Sigmoid colon (tissue), 7 donors: ENCODE results near the gene TXNL1. TPM values are rescaled to one million over a fixed set of nuclear protein-coding genes. Genes with fewer than 3 reads are reported as not detected.

Experiments used
- DNase-seq: peaks from one replicate; pipeline ENCODE4 v3.0.0-alpha.2; 2019
- H3K27ac ChIP-seq, 4 donors: fragments of 200-600 bp; sonication (generic); one replicate each; pipeline ENCODE4 v1.5.1; 2016 to 2019; ENCODE audit warnings: mild to moderate bottlenecking in 1 of 4
- H3K27me3 ChIP-seq, 3 donors: fragments of 200-600 bp; sonication (generic); one replicate each; pipeline ENCODE4 v1.5.1; 2019; ENCODE audit warnings: mild to moderate bottlenecking in 1 of 3
- H3K36me3 ChIP-seq, 4 donors: fragments of 200-600 bp; sonication (generic); one replicate each; pipeline ENCODE4 v1.5.1; 2016 to 2019
- H3K4me1 ChIP-seq, 4 donors: fragments of 200-600 bp; sonication (generic); one replicate each; pipeline ENCODE4 v1.5.1; 2017 to 2019
- H3K4me3 ChIP-seq, 4 donors: fragments of 200-600 bp; sonication (generic); one replicate each; pipeline ENCODE4 v1.5.1; 2017 to 2019; ENCODE audit warnings: mild to moderate bottlenecking in 2 of 4, moderate library complexity in 1 of 4
- H3K9me3 ChIP-seq, 4 donors: fragments of 200-600 bp in 3 of 4; sonication (generic) in 3 of 4; one replicate each; pipeline versions ENCODE4 v1.5.1 to v1.6.1; 2013 to 2019
- CTCF ChIP-seq, 4 experiments: fragments of 450-650 bp in 3 of 4; fragments of 200-600 bp in 1 of 4; IDR thresholded peaks; one replicate each; pipeline ENCODE4 v1.5.1; 2016 to 2019; ENCODE audit warnings: antibody characterized with exemption in 4 of 4, mild to moderate bottlenecking in 3 of 4, moderate library complexity in 2 of 4
- EP300 ChIP-seq, 4 donors: sonication (generic); formaldehyde crosslinking; IDR thresholded peaks; one replicate each; pipeline ENCODE4 v1.6.1; 2017; ENCODE audit warnings: antibody characterized with exemption in 4 of 4
- POLR2A ChIP-seq, 2 donors: fragments of 450-650 bp; IDR thresholded peaks; one replicate each; pipeline ENCODE4 v1.6.1; 2016; ENCODE audit warnings: antibody characterized with exemption in 2 of 2, mild to moderate bottlenecking in 2 of 2, moderate library complexity in 2 of 2
- POLR2AphosphoS5 ChIP-seq, 4 donors: sonication (generic); formaldehyde crosslinking; IDR thresholded peaks; one replicate each; pipeline ENCODE4 v1.6.1; 2017; ENCODE audit warnings: antibody characterized with exemption in 4 of 4
- WGBS, 2 donors: extraction: QIAGEN DNeasy Blood & Tissue Kit; methylation state at CpG; one replicate each; pipeline ENCODE4 v1.1.7; 2013; 5-methylcytosine and 5-hydroxymethylcytosine counted together
- intact Hi-C: fragments of 100-400 bp; cut with DNase I; formaldehyde crosslinking; loops from one replicate; pipeline ENCODE4 v1.15.1; 2023
- polyA plus RNA-seq, 3 donors: library from polyadenylated mRNA; stranded (reverse); fragments of 200-250 nt; gene quantifications; one replicate each; pipeline ENCODE4 v1.2.3, GENCODE V29; 2013
- total RNA-seq, 4 donors: library from RNA; depleted of rRNA; stranded (reverse); fragments of >200 nt; gene quantifications; one replicate each; pipeline ENCODE4 v1.1.0, GENCODE V29; 2016
- donor health status: healthy with polysubstance abuse.
- donor health status: Bipolar disorder and iron deficiency.
- donor health status: healthy.

TXNL1 gene
- total and polyA plus RNA-seq, 7 donors, result 39.8 to 79.1 (median 47.9) TPM

- TF ChIP-seq CTCF (IDR thresholded peaks at IDR 0.05) (no peak), EP300 (IDR thresholded peaks at IDR 0.05) (no peak), POLR2AphosphoS5 (IDR thresholded peaks at IDR 0.05) (no peak), POLR2A (IDR thresholded peaks at IDR 0.05) (no peak)
- no peaks in the 10 kb centered on the region for H3K27me3 ChIP-seq
- intact Hi-C loops, result no loop called here
These were observed 3.4 kb upstream of the TXNL1 start for GRCh38 chr18:56641714-56642337.

GRCh38 chr18:56639571-56639970, 1.2 kb upstream of the TXNL1 start:
- WGBS, 2 donors, result 93 to 97% methylated on average over 9 of the region's 9 CpGs
- TF ChIP-seq EP300 (IDR thresholded peaks at IDR 0.05) (no peak), POLR2A (IDR thresholded peaks at IDR 0.05) (no peak), POLR2AphosphoS5 (IDR thresholded peaks at IDR 0.05) (no peak), CTCF (IDR thresholded peaks at IDR 0.05) (no peak)
- no peaks in the 10 kb centered on the region for H3K27me3 ChIP-seq
- no peak overlapping the region for H3K4me3 ChIP-seq
- H3K9me3 ChIP-seq, result no peaks in the 10 kb centered on the region
- H3K27ac ChIP-seq, result peak overlapping the region; percentile 93 to 99 (median 97)
- no peak for DNase-seq
- H3K36me3 ChIP-seq, result no peaks in the 10 kb centered on the region
- H3K4me1 ChIP-seq, result peaks cover 0 to 33% (median 27%) of the 10 kb centered on the region in 4 donors
- intact Hi-C loops, result loop anchor here (5.0 to 10.0 kb wide), 3 partner anchors 1052 to 1315 kb away; partner anchors contain the start of gene TCF4

More at GRCh38 chr18:56641714-56642337, 3.4 kb upstream of the TXNL1 start:
- Histone ChIP-seq H3K9me3 (no peaks in the 10 kb centered on the region), H3K4me1 (peaks cover 0 to 12% (median 5%) of the 10 kb centered on the region in 4 donors), H3K36me3 (no peaks in the 10 kb centered on the region), H3K4me3 (no peak overlapping the region), H3K27ac (no peak overlapping the region)
- 78 to 88% methylated on average over 8 of the region's 8 CpGs for WGBS, 2 donors
- DNase-seq, result no peak

GRCh38 chr18:56639104-56639381, 651 bp upstream of the TXNL1 start:
- peak overlapping the region; percentile 86 to 93 (median 91) for H3K4me3 ChIP-seq
- intact Hi-C loops, result loop anchor here (5.0 to 10.0 kb wide), 3 partner anchors 1052 to 1314 kb away; partner anchors contain the start of gene TCF4
- no peaks in the 10 kb centered on the region for H3K9me3 ChIP-seq
- WGBS, 2 donors, result 8 to 38% methylated on average over 6 of the region's 6 CpGs
- H3K27me3 ChIP-seq, result no peaks in the 10 kb centered on the region
- H3K36me3 ChIP-seq, result no peaks in the 10 kb centered on the region
- H3K27ac ChIP-seq, result peak overlapping the region; percentile 93 to 99 (median 97)
- H3K4me1 ChIP-seq, result peaks cover 0 to 35% (median 27%) of the 10 kb centered on the region in 4 donors
- TF ChIP-seq CTCF (IDR thresholded peaks at IDR 0.05), result no peak
- TF ChIP-seq POLR2A (IDR thresholded peaks at IDR 0.05), result no peak
- no peak for TF ChIP-seq POLR2AphosphoS5 (IDR thresholded peaks at IDR 0.05)
- TF ChIP-seq EP300 (IDR thresholded peaks at IDR 0.05), result no peak
- DNase-seq, result no peak

- H3K4me1 ChIP-seq, result peaks cover 0 to 37% (median 27%) of the 10 kb centered on the region in 4 donors
- peak overlapping the region; percentile 86 to 93 (median 91) for H3K4me3 ChIP-seq
- DNase-seq, result no peak
- TF ChIP-seq CTCF (IDR thresholded peaks at IDR 0.05) (no peak), POLR2A (IDR thresholded peaks at IDR 0.05) (no peak), POLR2AphosphoS5 (IDR thresholded peaks at IDR 0.05) (no peak), EP300 (IDR thresholded peaks at IDR 0.05) (no peak)
- 1% methylated on average over 18 of the region's 18 CpGs for WGBS, 2 donors
- no peaks in the 10 kb centered on the region for H3K9me3 ChIP-seq
- H3K36me3 ChIP-seq, result no peaks in the 10 kb centered on the region
- H3K27ac ChIP-seq, result peak overlapping the region; percentile 93 to 99 (median 97)
- intact Hi-C loops, result loop anchor here (1.0 to 10.0 kb wide), 4 partner anchors 14 to 1313 kb away; partner anchors contain the start of genes TCF4 and WDR7
- no peaks in the 10 kb centered on the region for H3K27me3 ChIP-seq
These were observed 621 bp downstream of the TXNL1 start for GRCh38 chr18:56637711-56638231.
